GM23338 (cell line): ENCODE results near the gene CNTN1.

ENCODE experiments used
- CREB1 ChIP-seq: fragments of 250-450 bp; sonication (Bioruptor Pico); IDR thresholded peaks from 2 replicates; pipeline ENCODE4 v1.5.0; 2020; ENCODE audit warnings: low read depth, mild to moderate bottlenecking, moderate library complexity
- EZH2 ChIP-seq: fragments of 200-600 bp; sonication (generic); IDR thresholded peaks from one replicate; pipeline ENCODE4 v1.8.0; 2017; ENCODE audit warnings: antibody characterized with exemption, mild to moderate bottlenecking, low read depth; ENCODE audit not compliant: unreplicated experiment
- EZH2phosphoT487 ChIP-seq: fragments of 200-600 bp; sonication (generic); IDR thresholded peaks from one replicate; pipeline ENCODE4 v1.8.1; 2018; ENCODE audit warnings: antibody characterized with exemption; ENCODE audit not compliant: unreplicated experiment
- TF ChIP-seq, protein P1 (sequence below), 2 experiments: fragments of 200-600 bp in 1 of 2; sonication (generic) in 1 of 2; conservative IDR thresholded peaks; 2 replicates each; pipeline versions ENCODE4 v1.5.1 to v1.6.1; 2016 to 2017; ENCODE audit warnings: antibody characterized with exemption in 2 of 2, low read depth in 2 of 2, mild to moderate bottlenecking in 2 of 2, moderate library complexity in 1 of 2
- TF ChIP-seq, protein P2 (sequence below): IDR thresholded peaks from one replicate; pipeline ENCODE4 v1.6.1; 2018; ENCODE audit warnings: antibody characterized with exemption; ENCODE audit not compliant: unreplicated experiment

DNA sequence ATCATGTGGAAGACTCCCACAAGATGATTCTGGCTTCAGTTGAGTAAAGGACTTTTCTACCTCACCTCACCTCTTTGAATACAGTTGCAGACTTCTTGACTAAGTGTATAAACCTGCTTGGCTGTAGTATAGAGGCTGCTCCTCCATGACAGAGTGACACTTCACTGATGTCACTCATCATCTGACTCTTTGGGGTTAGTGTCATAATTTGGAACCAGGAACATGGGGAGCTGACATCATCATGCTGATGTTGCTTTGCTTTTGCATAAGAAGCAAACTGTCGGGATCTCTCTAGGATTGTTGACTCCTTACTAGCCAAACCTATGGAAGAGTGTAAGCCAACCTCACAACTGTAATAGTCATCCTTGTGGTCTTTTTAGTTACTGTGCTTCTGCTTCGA lies 420.7 kb downstream of the CNTN1 start:
- TF ChIP-seq, protein P1, sequence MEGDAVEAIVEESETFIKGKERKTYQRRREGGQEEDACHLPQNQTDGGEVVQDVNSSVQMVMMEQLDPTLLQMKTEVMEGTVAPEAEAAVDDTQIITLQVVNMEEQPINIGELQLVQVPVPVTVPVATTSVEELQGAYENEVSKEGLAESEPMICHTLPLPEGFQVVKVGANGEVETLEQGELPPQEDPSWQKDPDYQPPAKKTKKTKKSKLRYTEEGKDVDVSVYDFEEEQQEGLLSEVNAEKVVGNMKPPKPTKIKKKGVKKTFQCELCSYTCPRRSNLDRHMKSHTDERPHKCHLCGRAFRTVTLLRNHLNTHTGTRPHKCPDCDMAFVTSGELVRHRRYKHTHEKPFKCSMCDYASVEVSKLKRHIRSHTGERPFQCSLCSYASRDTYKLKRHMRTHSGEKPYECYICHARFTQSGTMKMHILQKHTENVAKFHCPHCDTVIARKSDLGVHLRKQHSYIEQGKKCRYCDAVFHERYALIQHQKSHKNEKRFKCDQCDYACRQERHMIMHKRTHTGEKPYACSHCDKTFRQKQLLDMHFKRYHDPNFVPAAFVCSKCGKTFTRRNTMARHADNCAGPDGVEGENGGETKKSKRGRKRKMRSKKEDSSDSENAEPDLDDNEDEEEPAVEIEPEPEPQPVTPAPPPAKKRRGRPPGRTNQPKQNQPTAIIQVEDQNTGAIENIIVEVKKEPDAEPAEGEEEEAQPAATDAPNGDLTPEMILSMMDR (conservative IDR thresholded peaks at IDR 0.05; ENCODE audit: low read depth in 2 of 2): no peak
- TF ChIP-seq EZH2phosphoT487 (no peak), EZH2 (no peak), CREB1 (CRISPR knock-in tag) (no peak)
- TF ChIP-seq, protein P2, sequence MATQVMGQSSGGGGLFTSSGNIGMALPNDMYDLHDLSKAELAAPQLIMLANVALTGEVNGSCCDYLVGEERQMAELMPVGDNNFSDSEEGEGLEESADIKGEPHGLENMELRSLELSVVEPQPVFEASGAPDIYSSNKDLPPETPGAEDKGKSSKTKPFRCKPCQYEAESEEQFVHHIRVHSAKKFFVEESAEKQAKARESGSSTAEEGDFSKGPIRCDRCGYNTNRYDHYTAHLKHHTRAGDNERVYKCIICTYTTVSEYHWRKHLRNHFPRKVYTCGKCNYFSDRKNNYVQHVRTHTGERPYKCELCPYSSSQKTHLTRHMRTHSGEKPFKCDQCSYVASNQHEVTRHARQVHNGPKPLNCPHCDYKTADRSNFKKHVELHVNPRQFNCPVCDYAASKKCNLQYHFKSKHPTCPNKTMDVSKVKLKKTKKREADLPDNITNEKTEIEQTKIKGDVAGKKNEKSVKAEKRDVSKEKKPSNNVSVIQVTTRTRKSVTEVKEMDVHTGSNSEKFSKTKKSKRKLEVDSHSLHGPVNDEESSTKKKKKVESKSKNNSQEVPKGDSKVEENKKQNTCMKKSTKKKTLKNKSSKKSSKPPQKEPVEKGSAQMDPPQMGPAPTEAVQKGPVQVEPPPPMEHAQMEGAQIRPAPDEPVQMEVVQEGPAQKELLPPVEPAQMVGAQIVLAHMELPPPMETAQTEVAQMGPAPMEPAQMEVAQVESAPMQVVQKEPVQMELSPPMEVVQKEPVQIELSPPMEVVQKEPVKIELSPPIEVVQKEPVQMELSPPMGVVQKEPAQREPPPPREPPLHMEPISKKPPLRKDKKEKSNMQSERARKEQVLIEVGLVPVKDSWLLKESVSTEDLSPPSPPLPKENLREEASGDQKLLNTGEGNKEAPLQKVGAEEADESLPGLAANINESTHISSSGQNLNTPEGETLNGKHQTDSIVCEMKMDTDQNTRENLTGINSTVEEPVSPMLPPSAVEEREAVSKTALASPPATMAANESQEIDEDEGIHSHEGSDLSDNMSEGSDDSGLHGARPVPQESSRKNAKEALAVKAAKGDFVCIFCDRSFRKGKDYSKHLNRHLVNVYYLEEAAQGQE: no peak
